T-helper 17 cell (primary cell): ENCODE measurements around the gene DMBT1. TPM values are rescaled to one million over a fixed set of nuclear protein-coding genes. Genes with fewer than 3 reads are reported as not detected.
A peak's percentile ranks its signal among the peaks of the same experiment; 100 is the strongest.

Experiments used
- ATAC-seq: fragments of 150-1000 bp; cut with Tn5 transposase; 2 replicates; pipeline ENCODE4 v1.10.0; 2021; ENCODE audit warnings: mild to moderate bottlenecking, moderate library complexity
- DNase-seq, 3 donors: peaks; one replicate each; pipeline versions ENCODE4 v3.0.0 to v3.0.0-alpha.2; 2020 to 2021
- H3K9me3 ChIP-seq: one replicate; pipeline ENCODE4 v1.7.0; 2013; ENCODE audit warnings: low read length, mild to moderate bottlenecking; ENCODE audit not compliant: control insufficient read depth, poor library complexity, severe bottlenecking
- H3K27ac Mint-ChIP-seq: one replicate; pipeline ENCODE4 v1.8.0; 2022; ENCODE audit warnings: mild to moderate bottlenecking, moderate library complexity, mixed read lengths
- H3K27me3 Mint-ChIP-seq: one replicate; pipeline ENCODE4 v1.8.0; 2022; ENCODE audit warnings: mixed read lengths
- H3K36me3 Mint-ChIP-seq: one replicate; pipeline ENCODE4 v1.8.0; 2022; ENCODE audit warnings: low read depth, mixed read lengths
- H3K4me1 Mint-ChIP-seq: one replicate; pipeline ENCODE4 v1.8.0; 2022; ENCODE audit warnings: mild to moderate bottlenecking, mixed read lengths
- H3K4me3 Mint-ChIP-seq: one replicate; pipeline ENCODE4 v1.8.0; 2022; ENCODE audit warnings: mild to moderate bottlenecking, moderate library complexity, mixed read lengths
- total RNA-seq, 4 donors: library from RNA in 2 of 4; stranded (reverse) in 2 of 4; gene quantifications; one replicate each; pipeline ENCODE4 v1.2.3 and lab custom pipeline; 2022 to 2026

The DMBT1 gene
- total RNA-seq (not detected), total RNA-seq (lab: John Stamatoyannopoulos, UW) (0 reads per million in 2 donors)

- no peak for ATAC-seq
- H3K36me3 Mint-ChIP-seq: peaks cover 6% of the 10 kb centered on the region
- no peak for DNase-seq
- peaks cover 9% of the 10 kb centered on the region for H3K27me3 Mint-ChIP-seq
- H3K4me1 Mint-ChIP-seq: peaks cover 39% of the 10 kb centered on the region
- no peaks in the 10 kb centered on the region for H3K9me3 ChIP-seq
- no peak within 1 kb of the TSS for H3K27ac Mint-ChIP-seq
- no peak within 1 kb of the TSS for H3K4me3 Mint-ChIP-seq
Observed at GRCh38 chr10:122560279-122560804, at the start of gene DMBT1. Gene DMBT1 (plus strand): TSS chr10:122560754. CDS start chr10:122560771, 17 bp downstream.

- Mint-ChIP-seq H3K4me1 (peaks cover 31% of the 10 kb centered on the region), H3K27me3 (peaks cover 7% of the 10 kb centered on the region), H3K4me3 (no peak overlapping the region), H3K36me3 (no peaks in the 10 kb centered on the region), H3K27ac (no peak overlapping the region)
- DNase-seq: no peak
- ATAC-seq: no peak
- H3K9me3 ChIP-seq: no peaks in the 10 kb centered on the region
Observed at GRCh38 chr10:122513053-122513452, 47.5 kb upstream of the DMBT1 start.

GRCh38 chr10:122514045-122514840, 46.3 kb upstream of the DMBT1 start:
- ATAC-seq: no peak

GRCh38 chr10:122515022-122515424, 45.5 kb upstream of the DMBT1 start:
- peaks cover 35% of the 10 kb centered on the region for H3K4me1 Mint-ChIP-seq
- no peaks in the 10 kb centered on the region for H3K27me3 Mint-ChIP-seq
- ATAC-seq: no peak
- H3K36me3 Mint-ChIP-seq: no peaks in the 10 kb centered on the region
- H3K4me3 Mint-ChIP-seq: peak overlapping the region; percentile 76
- no peak overlapping the region for H3K27ac Mint-ChIP-seq
- no peaks in the 10 kb centered on the region for H3K9me3 ChIP-seq
- no peak for DNase-seq

More at GRCh38 chr10:122514045-122514840, 46.3 kb upstream of the DMBT1 start:
- Mint-ChIP-seq H3K4me3 (no peak overlapping the region), H3K4me1 (peaks cover 35% of the 10 kb centered on the region), H3K36me3 (no peaks in the 10 kb centered on the region), H3K27ac (no peak overlapping the region), H3K27me3 (no peaks in the 10 kb centered on the region)
- DNase-seq: no peak
- no peaks in the 10 kb centered on the region for H3K9me3 ChIP-seq

GRCh38 chr10:122515588-122516231, 44.8 kb upstream of the DMBT1 start:
- Mint-ChIP-seq H3K27me3 (no peaks in the 10 kb centered on the region), H3K4me1 (peaks cover 33% of the 10 kb centered on the region), H3K36me3 (no peaks in the 10 kb centered on the region), H3K4me3 (peak overlapping the region; percentile 76), H3K27ac (peak overlapping the region; percentile 76)
- no peaks in the 10 kb centered on the region for H3K9me3 ChIP-seq
- DNase-seq: peak in 2 of 3 donors; percentile 45 to 57
- ATAC-seq: peak; percentile 97

GRCh38 chr10:122516734-122517133, 43.8 kb upstream of the DMBT1 start:
- H3K4me1 Mint-ChIP-seq: peaks cover 33% of the 10 kb centered on the region
- H3K27ac Mint-ChIP-seq: peak overlapping the region; percentile 76
- H3K36me3 Mint-ChIP-seq: no peaks in the 10 kb centered on the region
- H3K4me3 Mint-ChIP-seq: peak overlapping the region; percentile 36
- ATAC-seq (no peak), DNase-seq (no peak)
- H3K27me3 Mint-ChIP-seq: no peaks in the 10 kb centered on the region
- no peaks in the 10 kb centered on the region for H3K9me3 ChIP-seq

GRCh38 chr10:122519144-122519543, 41.4 kb upstream of the DMBT1 start:
- DNase-seq (no peak), ATAC-seq (no peak)
- H3K27ac Mint-ChIP-seq: no peak overlapping the region
- H3K4me3 Mint-ChIP-seq: no peak overlapping the region
- peaks cover 30% of the 10 kb centered on the region for H3K4me1 Mint-ChIP-seq
- H3K9me3 ChIP-seq: no peaks in the 10 kb centered on the region
- no peaks in the 10 kb centered on the region for H3K36me3 Mint-ChIP-seq
- no peaks in the 10 kb centered on the region for H3K27me3 Mint-ChIP-seq

- ATAC-seq (no peak), DNase-seq (no peak)
- H3K4me3 Mint-ChIP-seq: no peak overlapping the region
- no peaks in the 10 kb centered on the region for H3K36me3 Mint-ChIP-seq
- no peak overlapping the region for H3K27ac Mint-ChIP-seq
- peaks cover under 1% of the 10 kb centered on the region for H3K27me3 Mint-ChIP-seq
- H3K4me1 Mint-ChIP-seq: peaks cover 25% of the 10 kb centered on the region
- H3K9me3 ChIP-seq: no peaks in the 10 kb centered on the region
Observed at GRCh38 chr10:122519873-122520272, 40.7 kb upstream of the DMBT1 start.

- Mint-ChIP-seq H3K27me3 (peaks cover 5% of the 10 kb centered on the region), H3K4me3 (no peak overlapping the region), H3K36me3 (no peaks in the 10 kb centered on the region), H3K27ac (no peak overlapping the region), H3K4me1 (peaks cover 14% of the 10 kb centered on the region)
- DNase-seq (no peak), ATAC-seq (no peak)
- H3K9me3 ChIP-seq: no peaks in the 10 kb centered on the region
Observed at GRCh38 chr10:122521011-122521410, 39.5 kb upstream of the DMBT1 start.

- DNase-seq: no peak
- no peak overlapping the region for H3K27ac Mint-ChIP-seq
- H3K4me3 Mint-ChIP-seq: no peak overlapping the region
- H3K9me3 ChIP-seq: no peaks in the 10 kb centered on the region
- no peak for ATAC-seq
- H3K27me3 Mint-ChIP-seq: peaks cover 5% of the 10 kb centered on the region
- H3K36me3 Mint-ChIP-seq: no peaks in the 10 kb centered on the region
- no peaks in the 10 kb centered on the region for H3K4me1 Mint-ChIP-seq
Observed at GRCh38 chr10:122524811-122525210, 35.7 kb upstream of the DMBT1 start.

GRCh38 chr10:122525788-122526187, 34.8 kb upstream of the DMBT1 start:
- Mint-ChIP-seq H3K4me3 (no peak overlapping the region), H3K4me1 (no peaks in the 10 kb centered on the region), H3K27ac (no peak overlapping the region), H3K36me3 (no peaks in the 10 kb centered on the region), H3K27me3 (peaks cover 5% of the 10 kb centered on the region)
- H3K9me3 ChIP-seq: no peaks in the 10 kb centered on the region
- DNase-seq (no peak), ATAC-seq (no peak)

- Mint-ChIP-seq H3K36me3 (no peaks in the 10 kb centered on the region), H3K4me1 (no peaks in the 10 kb centered on the region), H3K27ac (no peak overlapping the region)
Observed at GRCh38 chr10:122526892-122527291, 33.7 kb upstream of the DMBT1 start.

GRCh38 chr10:122530177-122530576, 30.4 kb upstream of the DMBT1 start:
- Mint-ChIP-seq H3K27me3 (peaks cover 1% of the 10 kb centered on the region), H3K27ac (no peak overlapping the region), H3K36me3 (no peaks in the 10 kb centered on the region), H3K4me1 (no peaks in the 10 kb centered on the region), H3K4me3 (no peak overlapping the region)
- ATAC-seq: no peak
- no peak for DNase-seq
- no peaks in the 10 kb centered on the region for H3K9me3 ChIP-seq

More at GRCh38 chr10:122526892-122527291, 33.7 kb upstream of the DMBT1 start:
- Mint-ChIP-seq H3K4me3 (no peak overlapping the region), H3K27me3 (peaks cover 5% of the 10 kb centered on the region)
- H3K9me3 ChIP-seq: no peaks in the 10 kb centered on the region
- DNase-seq (no peak), ATAC-seq (no peak)
